Transverse colon (tissue), 4 donors: ENCODE results near the gene FAM47A. TPM values are rescaled to one million over a fixed set of nuclear protein-coding genes. Genes with fewer than 3 reads are reported as not detected.

Source experiments
- DNase-seq: peaks from one replicate; pipeline ENCODE4 v3.0.0-alpha.2; 2019
- H3K27ac ChIP-seq, 4 donors: fragments of 200-600 bp; sonication (generic); 2 replicates each; pipeline ENCODE4 v1.5.1; 2016 to 2018; ENCODE audit warnings: inconsistent platforms in 4 of 4
- H3K27me3 ChIP-seq: fragments of 200-600 bp; sonication (generic); 2 replicates; pipeline ENCODE4 v1.5.1; 2017; ENCODE audit warnings: inconsistent platforms
- H3K36me3 ChIP-seq, 4 donors: fragments of 200-600 bp; sonication (generic); 2 replicates each; pipeline ENCODE4 v1.5.1; 2017 to 2019; ENCODE audit warnings: inconsistent platforms in 4 of 4
- H3K4me1 ChIP-seq, 4 donors: fragments of 200-600 bp; sonication (generic); 2 replicates each; pipeline ENCODE4 v1.5.1; 2017 to 2020; ENCODE audit warnings: inconsistent platforms in 4 of 4
- H3K4me3 ChIP-seq, 4 donors: fragments of 200-600 bp; sonication (generic); 1 replicate in 1 of 4; 2 replicates in 3 of 4; pipeline versions ENCODE4 v1.5.1 to v1.6.1; 2017 to 2019; ENCODE audit warnings: inconsistent platforms in 4 of 4
- H3K9me3 ChIP-seq, 2 donors: fragments of 200-600 bp; sonication (generic); 2 replicates each; pipeline ENCODE4 v1.5.1; 2017 to 2019; ENCODE audit warnings: inconsistent platforms in 2 of 2
- EP300 ChIP-seq: sonication (generic); formaldehyde crosslinking; IDR thresholded peaks from one replicate; pipeline ENCODE4 v1.6.1; 2017; ENCODE audit warnings: antibody characterized with exemption, low read depth
- POLR2A ChIP-seq: fragments of 450-650 bp; IDR thresholded peaks from one replicate; pipeline ENCODE4 v1.6.1; 2016; ENCODE audit warnings: antibody characterized with exemption, mild to moderate bottlenecking, moderate library complexity
- POLR2AphosphoS5 ChIP-seq, 3 donors: sonication (generic); formaldehyde crosslinking; IDR thresholded peaks; one replicate each; pipeline ENCODE4 v1.6.1; 2016; ENCODE audit warnings: antibody characterized with exemption in 3 of 3
- WGBS, 2 donors: methylation state at CpG; one replicate each; pipeline ENCODE4 v1.1.5; 2018; ENCODE audit warnings: low coverage in 1 of 2; 5-methylcytosine and 5-hydroxymethylcytosine counted together
- in situ Hi-C, 4 donors: fragments of 200-750 bp; cut with MboI; loops; one replicate each; pipeline versions ENCODE4 v1.15.0 to v1.15.1; 2017; ENCODE audit warnings: low sequenced_read_pairs in 3 of 4, low pct_ligation_motif_present in 1 of 4, low pct_unique_long_range_greater_than_20kb in 1 of 4
- intact Hi-C: fragments of 100-400 bp; cut with DNase I; formaldehyde crosslinking; loops from one replicate; pipeline ENCODE4 v1.15.1; 2023; ENCODE audit warnings: low total_unique reads
- total RNA-seq, 4 donors: library from RNA; depleted of rRNA; stranded (reverse); fragments of >200 nt; gene quantifications; one replicate each; pipeline ENCODE4 v1.1.0, GENCODE V29; 2016
- TF ChIP-seq, protein P1 (sequence below), 5 experiments: fragments of 200-600 bp in 3 of 5; fragments of 450-650 bp in 2 of 5; sonication (generic) in 3 of 5; IDR thresholded peaks; 1 replicate in 2 of 5; 2 replicates in 3 of 5; pipeline ENCODE4 v1.5.1; 2016 to 2017; ENCODE audit warnings: antibody characterized with exemption in 5 of 5, inconsistent platforms in 3 of 5, mild to moderate bottlenecking in 2 of 5, moderate library complexity in 1 of 5

Gene FAM47A
- total RNA-seq, 4 donors from 2014 or later: not detected

GRCh38 chrX:34119122-34119521 is 13.0 kb downstream of the FAM47A start:
- intact Hi-C loops (no loop called here), in situ Hi-C loops (no loop called here)
- no peak for DNase-seq
- Histone ChIP-seq H3K4me1 (no peaks in the 10 kb centered on the region), H3K27me3 (no peaks in the 10 kb centered on the region), H3K9me3 (no peaks in the 10 kb centered on the region), H3K36me3 (no peaks in the 10 kb centered on the region), H3K27ac (no peak overlapping the region), H3K4me3 (no peak overlapping the region)
- WGBS, 2 donors: 0 to 74% methylated on average over 1 to 2 of the region's 2 CpGs
- no peak for TF ChIP-seq POLR2AphosphoS5 (IDR thresholded peaks at IDR 0.05)

DNA sequence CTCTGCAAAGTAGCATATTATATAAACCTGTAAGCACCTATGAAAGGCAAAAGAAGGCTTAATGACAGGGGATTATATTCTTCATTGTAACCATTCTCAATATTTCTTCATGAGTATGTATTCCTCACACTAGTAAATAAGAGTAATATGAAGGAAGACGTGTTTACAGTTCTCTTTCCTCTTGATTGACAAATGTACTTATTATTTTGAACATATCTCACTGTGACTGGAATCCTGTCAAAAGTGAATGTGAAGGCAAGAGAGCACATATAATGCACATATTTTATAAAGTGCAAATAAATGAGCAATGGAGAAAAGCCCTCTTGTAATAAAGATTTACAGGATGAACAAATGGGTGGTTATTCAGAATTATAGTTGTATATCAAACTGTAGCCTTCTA is 19.7 kb downstream of the FAM47A start:
- H3K27me3 ChIP-seq: no peaks in the 10 kb centered on the region
- in situ Hi-C loops: no loop called here
- no peaks in the 10 kb centered on the region for H3K4me1 ChIP-seq
- intact Hi-C loops: no loop called here
- H3K4me3 ChIP-seq: no peak overlapping the region
- 64% methylated on average over 1 of the region's 1 CpG; no CpG with 5 or more reads in 1 of the 2 donors for WGBS, 2 donors
- H3K36me3 ChIP-seq: no peaks in the 10 kb centered on the region
- no peak for DNase-seq
- no peak overlapping the region for H3K27ac ChIP-seq
- H3K9me3 ChIP-seq: no peaks in the 10 kb centered on the region
- TF ChIP-seq, protein P1, sequence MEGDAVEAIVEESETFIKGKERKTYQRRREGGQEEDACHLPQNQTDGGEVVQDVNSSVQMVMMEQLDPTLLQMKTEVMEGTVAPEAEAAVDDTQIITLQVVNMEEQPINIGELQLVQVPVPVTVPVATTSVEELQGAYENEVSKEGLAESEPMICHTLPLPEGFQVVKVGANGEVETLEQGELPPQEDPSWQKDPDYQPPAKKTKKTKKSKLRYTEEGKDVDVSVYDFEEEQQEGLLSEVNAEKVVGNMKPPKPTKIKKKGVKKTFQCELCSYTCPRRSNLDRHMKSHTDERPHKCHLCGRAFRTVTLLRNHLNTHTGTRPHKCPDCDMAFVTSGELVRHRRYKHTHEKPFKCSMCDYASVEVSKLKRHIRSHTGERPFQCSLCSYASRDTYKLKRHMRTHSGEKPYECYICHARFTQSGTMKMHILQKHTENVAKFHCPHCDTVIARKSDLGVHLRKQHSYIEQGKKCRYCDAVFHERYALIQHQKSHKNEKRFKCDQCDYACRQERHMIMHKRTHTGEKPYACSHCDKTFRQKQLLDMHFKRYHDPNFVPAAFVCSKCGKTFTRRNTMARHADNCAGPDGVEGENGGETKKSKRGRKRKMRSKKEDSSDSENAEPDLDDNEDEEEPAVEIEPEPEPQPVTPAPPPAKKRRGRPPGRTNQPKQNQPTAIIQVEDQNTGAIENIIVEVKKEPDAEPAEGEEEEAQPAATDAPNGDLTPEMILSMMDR (IDR thresholded peaks at IDR 0.05): no peak
- TF ChIP-seq POLR2A: no peak
- TF ChIP-seq POLR2AphosphoS5 (IDR thresholded peaks at IDR 0.05): no peak
- no peak for TF ChIP-seq EP300
